ENCODE data around the gene NDUFS8. TPM values are rescaled to one million over a fixed set of nuclear protein-coding genes. Genes with fewer than 3 reads are reported as not detected.

NDUFS8 gene
- total and polyA plus RNA-seq, 2 of the 13 experiments (the other 11 are each of a cell fraction or from before 2014, with no cell fraction given), result 96.7 to 158 TPM

DNA sequence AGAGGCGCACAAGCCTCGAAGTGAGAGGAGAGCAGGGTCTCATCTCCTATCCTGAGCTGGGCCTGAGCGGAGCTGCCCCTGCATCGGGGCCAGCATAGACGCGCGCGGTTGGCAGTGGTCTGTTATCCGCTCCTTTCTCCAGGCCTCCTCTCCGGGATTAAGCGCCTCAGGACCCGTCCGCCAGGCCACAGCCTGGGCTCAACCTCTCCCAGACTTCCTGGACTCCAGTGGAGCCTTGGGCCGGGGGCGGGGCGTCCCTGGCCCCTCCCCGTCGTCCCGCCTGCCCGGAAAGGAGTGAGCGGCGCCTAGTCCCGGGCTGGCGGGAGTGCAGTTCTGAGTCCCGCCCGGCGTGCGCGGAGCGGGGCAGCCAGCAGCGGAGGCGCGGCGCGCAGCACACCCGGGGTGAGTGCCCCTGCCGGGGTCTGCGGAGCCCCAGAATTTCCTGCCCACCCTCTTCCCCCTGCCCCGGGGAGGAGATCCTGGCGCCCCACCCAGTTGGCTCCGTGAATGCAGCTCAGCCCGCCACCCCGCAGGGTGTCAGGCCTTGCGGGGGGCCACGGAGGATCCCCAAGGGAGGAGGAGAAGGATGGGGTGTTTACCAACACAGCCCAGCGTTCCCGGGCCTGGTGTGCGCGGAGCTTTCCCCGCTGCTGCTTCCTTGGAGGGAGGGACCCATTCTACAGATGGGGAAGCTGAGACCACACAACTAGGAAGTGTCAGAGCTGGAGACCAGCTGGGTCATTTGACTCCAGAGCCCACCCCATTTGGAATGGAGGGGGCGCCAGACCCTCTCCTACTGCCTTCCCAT lies 8.4 kb downstream of the NDUFS8 start, which contains the start of gene TCIRG1 (continued):
- TF ChIP-seq, protein P1, sequence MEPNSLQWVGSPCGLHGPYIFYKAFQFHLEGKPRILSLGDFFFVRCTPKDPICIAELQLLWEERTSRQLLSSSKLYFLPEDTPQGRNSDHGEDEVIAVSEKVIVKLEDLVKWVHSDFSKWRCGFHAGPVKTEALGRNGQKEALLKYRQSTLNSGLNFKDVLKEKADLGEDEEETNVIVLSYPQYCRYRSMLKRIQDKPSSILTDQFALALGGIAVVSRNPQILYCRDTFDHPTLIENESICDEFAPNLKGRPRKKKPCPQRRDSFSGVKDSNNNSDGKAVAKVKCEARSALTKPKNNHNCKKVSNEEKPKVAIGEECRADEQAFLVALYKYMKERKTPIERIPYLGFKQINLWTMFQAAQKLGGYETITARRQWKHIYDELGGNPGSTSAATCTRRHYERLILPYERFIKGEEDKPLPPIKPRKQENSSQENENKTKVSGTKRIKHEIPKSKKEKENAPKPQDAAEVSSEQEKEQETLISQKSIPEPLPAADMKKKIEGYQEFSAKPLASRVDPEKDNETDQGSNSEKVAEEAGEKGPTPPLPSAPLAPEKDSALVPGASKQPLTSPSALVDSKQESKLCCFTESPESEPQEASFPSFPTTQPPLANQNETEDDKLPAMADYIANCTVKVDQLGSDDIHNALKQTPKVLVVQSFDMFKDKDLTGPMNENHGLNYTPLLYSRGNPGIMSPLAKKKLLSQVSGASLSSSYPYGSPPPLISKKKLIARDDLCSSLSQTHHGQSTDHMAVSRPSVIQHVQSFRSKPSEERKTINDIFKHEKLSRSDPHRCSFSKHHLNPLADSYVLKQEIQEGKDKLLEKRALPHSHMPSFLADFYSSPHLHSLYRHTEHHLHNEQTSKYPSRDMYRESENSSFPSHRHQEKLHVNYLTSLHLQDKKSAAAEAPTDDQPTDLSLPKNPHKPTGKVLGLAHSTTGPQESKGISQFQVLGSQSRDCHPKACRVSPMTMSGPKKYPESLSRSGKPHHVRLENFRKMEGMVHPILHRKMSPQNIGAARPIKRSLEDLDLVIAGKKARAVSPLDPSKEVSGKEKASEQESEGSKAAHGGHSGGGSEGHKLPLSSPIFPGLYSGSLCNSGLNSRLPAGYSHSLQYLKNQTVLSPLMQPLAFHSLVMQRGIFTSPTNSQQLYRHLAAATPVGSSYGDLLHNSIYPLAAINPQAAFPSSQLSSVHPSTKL (CRISPR knock-in tag; IDR thresholded peaks at IDR 0.05), result no peak
- TF ChIP-seq CHCHD3 (CRISPR knock-in tag; IDR thresholded peaks at IDR 0.05) (no peak), MEF2D (CRISPR knock-in tag; IDR thresholded peaks at IDR 0.05) (no peak), RXRB (CRISPR knock-in tag; IDR thresholded peaks at IDR 0.05; ENCODE audit: borderline replicate concordance) (peak; percentile 56; the same call in 1 of the 2 replicates), AHR (CRISPR knock-in tag; IDR thresholded peaks at IDR 0.05) (no peak), NFE2 (CRISPR knock-in tag; IDR thresholded peaks at IDR 0.05) (no peak), RBFOX2 (IDR thresholded peaks at IDR 0.05; ENCODE audit: low read depth, low read length) (peak; percentile 85), POGZ (CRISPR knock-in tag; IDR thresholded peaks at IDR 0.05) (no peak), IRF2 (CRISPR knock-in tag; IDR thresholded peaks at IDR 0.05) (no peak), ZNF883 (CRISPR knock-in tag; IDR thresholded peaks at IDR 0.05; ENCODE audit: not compliant biosample characterization) (no peak), NFE2L2 (IDR thresholded peaks at IDR 0.05; ENCODE audit: low read length) (no peak), ZKSCAN1 (IDR thresholded peaks at IDR 0.05; ENCODE audit: low read length) (no peak), KMT2A (CRISPR knock-in tag; IDR thresholded peaks at IDR 0.05) (no peak), TOPORS (CRISPR knock-in tag; IDR thresholded peaks at IDR 0.05) (0 out of 2 replicates have a peak, but pooled peaks have one; percentile 82), ZNF337 (CRISPR knock-in tag; IDR thresholded peaks at IDR 0.05; ENCODE audit: borderline replicate concordance, low read depth) (no peak), NKX3-1 (CRISPR knock-in tag; IDR thresholded peaks at IDR 0.05) (no peak), SMARCE1 (IDR thresholded peaks at IDR 0.05; ENCODE audit: borderline replicate concordance) (no peak)
- TF ChIP-seq, protein P2, sequence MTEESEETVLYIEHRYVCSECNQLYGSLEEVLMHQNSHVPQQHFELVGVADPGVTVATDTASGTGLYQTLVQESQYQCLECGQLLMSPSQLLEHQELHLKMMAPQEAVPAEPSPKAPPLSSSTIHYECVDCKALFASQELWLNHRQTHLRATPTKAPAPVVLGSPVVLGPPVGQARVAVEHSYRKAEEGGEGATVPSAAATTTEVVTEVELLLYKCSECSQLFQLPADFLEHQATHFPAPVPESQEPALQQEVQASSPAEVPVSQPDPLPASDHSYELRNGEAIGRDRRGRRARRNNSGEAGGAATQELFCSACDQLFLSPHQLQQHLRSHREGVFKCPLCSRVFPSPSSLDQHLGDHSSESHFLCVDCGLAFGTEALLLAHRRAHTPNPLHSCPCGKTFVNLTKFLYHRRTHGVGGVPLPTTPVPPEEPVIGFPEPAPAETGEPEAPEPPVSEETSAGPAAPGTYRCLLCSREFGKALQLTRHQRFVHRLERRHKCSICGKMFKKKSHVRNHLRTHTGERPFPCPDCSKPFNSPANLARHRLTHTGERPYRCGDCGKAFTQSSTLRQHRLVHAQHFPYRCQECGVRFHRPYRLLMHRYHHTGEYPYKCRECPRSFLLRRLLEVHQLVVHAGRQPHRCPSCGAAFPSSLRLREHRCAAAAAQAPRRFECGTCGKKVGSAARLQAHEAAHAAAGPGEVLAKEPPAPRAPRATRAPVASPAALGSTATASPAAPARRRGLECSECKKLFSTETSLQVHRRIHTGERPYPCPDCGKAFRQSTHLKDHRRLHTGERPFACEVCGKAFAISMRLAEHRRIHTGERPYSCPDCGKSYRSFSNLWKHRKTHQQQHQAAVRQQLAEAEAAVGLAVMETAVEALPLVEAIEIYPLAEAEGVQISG (CRISPR knock-in tag; IDR thresholded peaks at IDR 0.05), result no peak; the same call in 1 of the 2 replicates
- TF ChIP-seq, protein P3, sequence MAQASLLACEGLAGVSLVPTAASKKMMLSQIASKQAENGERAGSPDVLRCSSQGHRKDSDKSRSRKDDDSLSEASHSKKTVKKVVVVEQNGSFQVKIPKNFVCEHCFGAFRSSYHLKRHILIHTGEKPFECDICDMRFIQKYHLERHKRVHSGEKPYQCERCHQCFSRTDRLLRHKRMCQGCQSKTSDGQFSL (CRISPR knock-in tag; IDR thresholded peaks at IDR 0.05), result 0 out of 2 replicates have a peak, but pooled peaks have one; percentile 43
- TF ChIP-seq, protein P4, sequence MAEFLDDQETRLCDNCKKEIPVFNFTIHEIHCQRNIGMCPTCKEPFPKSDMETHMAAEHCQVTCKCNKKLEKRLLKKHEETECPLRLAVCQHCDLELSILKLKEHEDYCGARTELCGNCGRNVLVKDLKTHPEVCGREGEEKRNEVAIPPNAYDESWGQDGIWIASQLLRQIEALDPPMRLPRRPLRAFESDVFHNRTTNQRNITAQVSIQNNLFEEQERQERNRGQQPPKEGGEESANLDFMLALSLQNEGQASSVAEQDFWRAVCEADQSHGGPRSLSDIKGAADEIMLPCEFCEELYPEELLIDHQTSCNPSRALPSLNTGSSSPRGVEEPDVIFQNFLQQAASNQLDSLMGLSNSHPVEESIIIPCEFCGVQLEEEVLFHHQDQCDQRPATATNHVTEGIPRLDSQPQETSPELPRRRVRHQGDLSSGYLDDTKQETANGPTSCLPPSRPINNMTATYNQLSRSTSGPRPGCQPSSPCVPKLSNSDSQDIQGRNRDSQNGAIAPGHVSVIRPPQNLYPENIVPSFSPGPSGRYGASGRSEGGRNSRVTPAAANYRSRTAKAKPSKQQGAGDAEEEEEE (CRISPR knock-in tag; IDR thresholded peaks at IDR 0.05; ENCODE audit: borderline replicate concordance), result no peak
- TF ChIP-seq, protein P5, sequence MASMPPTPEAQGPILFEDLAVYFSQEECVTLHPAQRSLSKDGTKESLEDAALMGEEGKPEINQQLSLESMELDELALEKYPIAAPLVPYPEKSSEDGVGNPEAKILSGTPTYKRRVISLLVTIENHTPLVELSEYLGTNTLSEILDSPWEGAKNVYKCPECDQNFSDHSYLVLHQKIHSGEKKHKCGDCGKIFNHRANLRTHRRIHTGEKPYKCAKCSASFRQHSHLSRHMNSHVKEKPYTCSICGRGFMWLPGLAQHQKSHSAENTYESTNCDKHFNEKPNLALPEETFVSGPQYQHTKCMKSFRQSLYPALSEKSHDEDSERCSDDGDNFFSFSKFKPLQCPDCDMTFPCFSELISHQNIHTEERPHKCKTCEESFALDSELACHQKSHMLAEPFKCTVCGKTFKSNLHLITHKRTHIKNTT (CRISPR knock-in tag; IDR thresholded peaks at IDR 0.05), result no peak
